K562 (cell line): ENCODE data around the gene NLRP10. TPM values are rescaled to one million over a fixed set of nuclear protein-coding genes. Genes with fewer than 3 reads are reported as not detected.

ENCODE experiments used
- ADNP ChIP-seq: fragments of 200-800 bp; sonication (Bioruptor generic); IDR thresholded peaks from 2 replicates; pipeline ENCODE4 v1.6.1; 2016; ENCODE audit warnings: missing genetic modification characterization, missing compliant biosample characterization
- FOXK2 ChIP-seq, 2 experiments: fragments of 450-650 bp; IDR thresholded peaks in 1 of 2; conservative IDR thresholded peaks in 1 of 2; 2 replicates each; pipeline ENCODE4 v1.6.1; 2016; ENCODE audit warnings: low read depth in 2 of 2, mild to moderate bottlenecking in 1 of 2
- MCM2 ChIP-seq: fragments of 450-650 bp; IDR thresholded peaks from 2 replicates; pipeline ENCODE4 v1.6.1; 2017; ENCODE audit warnings: low read depth, mild to moderate bottlenecking
- ZNF3 ChIP-seq: fragments of 250-450 bp; sonication (Bioruptor Pico); IDR thresholded peaks from 2 replicates; pipeline ENCODE4 v1.5.0; 2021; ENCODE audit warnings: mild to moderate bottlenecking, moderate library complexity
- ZNF316 ChIP-seq: fragments of 450-650 bp; IDR thresholded peaks from 2 replicates; pipeline ENCODE4 v1.6.1; 2016
- polyA plus RNA-seq, 8 experiments: library from polyadenylated mRNA; depleted of rRNA in 4 of 8; stranded (reverse) in 5 of 8; unstranded in 3 of 8; fragments of >200 nt; fragmentation: Nextera tagmentation in 2 of 8; fragmentation: Illumina TruSeq in 1 of 8; extraction: Ambion mirVana in 2 of 8; extraction: Trizol in 1 of 8; gene quantifications; 2 replicates each; pipeline versions ENCODE4 v1.2.1 to v1.2.3, GENCODE V29; 2011 to 2014; ENCODE audit warnings: inconsistent platforms in 1 of 8, missing spikeins in 1 of 8
- total RNA-seq, 7 experiments: library from RNA; depleted of rRNA in 6 of 7; stranded (reverse); fragments of >200 nt in 6 of 7; fragmentation: Illumina TruSeq in 2 of 7; extraction: Trizol in 2 of 7; gene quantifications; 2 replicates each; pipeline versions ENCODE4 v1.2.1 to v1.2.3, GENCODE V29; 2011 to 2021; ENCODE audit warnings: low replicate concordance in 1 of 7
- TF ChIP-seq, protein P1 (sequence below): fragments of 200-600 bp; sonication (generic); IDR thresholded peaks from one replicate; pipeline ENCODE4 v1.6.1; 2012; ENCODE audit warnings: mild to moderate bottlenecking, low read depth, low read length, inconsistent platforms
- TF ChIP-seq, protein P2 (sequence below): sonication (generic); formaldehyde crosslinking; IDR thresholded peaks from 2 replicates; pipeline ENCODE4 v1.9.0; 2022; ENCODE audit warnings: mild to moderate bottlenecking, missing genetic modification reagents

Gene NLRP10
- total and polyA plus RNA-seq, 9 of the 15 experiments (the other 6 are each of a cell fraction or from before 2014, with no cell fraction given), result 0.04 to 0.14 (median 0.09) TPM; not detected in 6

DNA sequence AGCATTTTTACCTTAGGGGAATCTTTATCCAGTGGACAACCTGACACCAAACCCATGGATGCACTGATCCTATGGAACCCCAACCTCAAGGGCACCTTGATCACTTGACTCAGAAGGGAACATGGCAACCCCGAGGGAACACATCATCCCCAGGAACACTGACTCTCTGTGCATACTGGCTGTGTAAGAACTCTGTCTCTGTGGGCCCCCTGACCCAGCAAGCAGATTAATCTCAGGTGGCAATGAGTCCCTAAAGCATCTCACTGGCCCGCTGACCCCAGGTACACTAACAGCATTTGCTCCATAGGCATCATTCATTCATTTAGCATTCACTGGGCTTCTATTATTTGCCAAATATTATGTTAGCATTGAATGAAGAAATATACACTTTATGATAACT, 38.8 kb upstream of the NLRP10 start (continued):
- TF ChIP-seq, protein P1, sequence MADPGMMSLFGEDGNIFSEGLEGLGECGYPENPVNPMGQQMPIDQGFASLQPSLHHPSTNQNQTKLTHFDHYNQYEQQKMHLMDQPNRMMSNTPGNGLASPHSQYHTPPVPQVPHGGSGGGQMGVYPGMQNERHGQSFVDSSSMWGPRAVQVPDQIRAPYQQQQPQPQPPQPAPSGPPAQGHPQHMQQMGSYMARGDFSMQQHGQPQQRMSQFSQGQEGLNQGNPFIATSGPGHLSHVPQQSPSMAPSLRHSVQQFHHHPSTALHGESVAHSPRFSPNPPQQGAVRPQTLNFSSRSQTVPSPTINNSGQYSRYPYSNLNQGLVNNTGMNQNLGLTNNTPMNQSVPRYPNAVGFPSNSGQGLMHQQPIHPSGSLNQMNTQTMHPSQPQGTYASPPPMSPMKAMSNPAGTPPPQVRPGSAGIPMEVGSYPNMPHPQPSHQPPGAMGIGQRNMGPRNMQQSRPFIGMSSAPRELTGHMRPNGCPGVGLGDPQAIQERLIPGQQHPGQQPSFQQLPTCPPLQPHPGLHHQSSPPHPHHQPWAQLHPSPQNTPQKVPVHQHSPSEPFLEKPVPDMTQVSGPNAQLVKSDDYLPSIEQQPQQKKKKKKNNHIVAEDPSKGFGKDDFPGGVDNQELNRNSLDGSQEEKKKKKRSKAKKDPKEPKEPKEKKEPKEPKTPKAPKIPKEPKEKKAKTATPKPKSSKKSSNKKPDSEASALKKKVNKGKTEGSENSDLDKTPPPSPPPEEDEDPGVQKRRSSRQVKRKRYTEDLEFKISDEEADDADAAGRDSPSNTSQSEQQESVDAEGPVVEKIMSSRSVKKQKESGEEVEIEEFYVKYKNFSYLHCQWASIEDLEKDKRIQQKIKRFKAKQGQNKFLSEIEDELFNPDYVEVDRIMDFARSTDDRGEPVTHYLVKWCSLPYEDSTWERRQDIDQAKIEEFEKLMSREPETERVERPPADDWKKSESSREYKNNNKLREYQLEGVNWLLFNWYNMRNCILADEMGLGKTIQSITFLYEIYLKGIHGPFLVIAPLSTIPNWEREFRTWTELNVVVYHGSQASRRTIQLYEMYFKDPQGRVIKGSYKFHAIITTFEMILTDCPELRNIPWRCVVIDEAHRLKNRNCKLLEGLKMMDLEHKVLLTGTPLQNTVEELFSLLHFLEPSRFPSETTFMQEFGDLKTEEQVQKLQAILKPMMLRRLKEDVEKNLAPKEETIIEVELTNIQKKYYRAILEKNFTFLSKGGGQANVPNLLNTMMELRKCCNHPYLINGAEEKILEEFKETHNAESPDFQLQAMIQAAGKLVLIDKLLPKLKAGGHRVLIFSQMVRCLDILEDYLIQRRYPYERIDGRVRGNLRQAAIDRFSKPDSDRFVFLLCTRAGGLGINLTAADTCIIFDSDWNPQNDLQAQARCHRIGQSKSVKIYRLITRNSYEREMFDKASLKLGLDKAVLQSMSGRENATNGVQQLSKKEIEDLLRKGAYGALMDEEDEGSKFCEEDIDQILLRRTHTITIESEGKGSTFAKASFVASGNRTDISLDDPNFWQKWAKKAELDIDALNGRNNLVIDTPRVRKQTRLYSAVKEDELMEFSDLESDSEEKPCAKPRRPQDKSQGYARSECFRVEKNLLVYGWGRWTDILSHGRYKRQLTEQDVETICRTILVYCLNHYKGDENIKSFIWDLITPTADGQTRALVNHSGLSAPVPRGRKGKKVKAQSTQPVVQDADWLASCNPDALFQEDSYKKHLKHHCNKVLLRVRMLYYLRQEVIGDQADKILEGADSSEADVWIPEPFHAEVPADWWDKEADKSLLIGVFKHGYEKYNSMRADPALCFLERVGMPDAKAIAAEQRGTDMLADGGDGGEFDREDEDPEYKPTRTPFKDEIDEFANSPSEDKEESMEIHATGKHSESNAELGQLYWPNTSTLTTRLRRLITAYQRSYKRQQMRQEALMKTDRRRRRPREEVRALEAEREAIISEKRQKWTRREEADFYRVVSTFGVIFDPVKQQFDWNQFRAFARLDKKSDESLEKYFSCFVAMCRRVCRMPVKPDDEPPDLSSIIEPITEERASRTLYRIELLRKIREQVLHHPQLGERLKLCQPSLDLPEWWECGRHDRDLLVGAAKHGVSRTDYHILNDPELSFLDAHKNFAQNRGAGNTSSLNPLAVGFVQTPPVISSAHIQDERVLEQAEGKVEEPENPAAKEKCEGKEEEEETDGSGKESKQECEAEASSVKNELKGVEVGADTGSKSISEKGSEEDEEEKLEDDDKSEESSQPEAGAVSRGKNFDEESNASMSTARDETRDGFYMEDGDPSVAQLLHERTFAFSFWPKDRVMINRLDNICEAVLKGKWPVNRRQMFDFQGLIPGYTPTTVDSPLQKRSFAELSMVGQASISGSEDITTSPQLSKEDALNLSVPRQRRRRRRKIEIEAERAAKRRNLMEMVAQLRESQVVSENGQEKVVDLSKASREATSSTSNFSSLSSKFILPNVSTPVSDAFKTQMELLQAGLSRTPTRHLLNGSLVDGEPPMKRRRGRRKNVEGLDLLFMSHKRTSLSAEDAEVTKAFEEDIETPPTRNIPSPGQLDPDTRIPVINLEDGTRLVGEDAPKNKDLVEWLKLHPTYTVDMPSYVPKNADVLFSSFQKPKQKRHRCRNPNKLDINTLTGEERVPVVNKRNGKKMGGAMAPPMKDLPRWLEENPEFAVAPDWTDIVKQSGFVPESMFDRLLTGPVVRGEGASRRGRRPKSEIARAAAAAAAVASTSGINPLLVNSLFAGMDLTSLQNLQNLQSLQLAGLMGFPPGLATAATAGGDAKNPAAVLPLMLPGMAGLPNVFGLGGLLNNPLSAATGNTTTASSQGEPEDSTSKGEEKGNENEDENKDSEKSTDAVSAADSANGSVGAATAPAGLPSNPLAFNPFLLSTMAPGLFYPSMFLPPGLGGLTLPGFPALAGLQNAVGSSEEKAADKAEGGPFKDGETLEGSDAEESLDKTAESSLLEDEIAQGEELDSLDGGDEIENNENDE, result no peak
- TF ChIP-seq ZNF3 (CRISPR knock-in tag), result no peak
- no peak for TF ChIP-seq MCM2
- TF ChIP-seq, protein P2, sequence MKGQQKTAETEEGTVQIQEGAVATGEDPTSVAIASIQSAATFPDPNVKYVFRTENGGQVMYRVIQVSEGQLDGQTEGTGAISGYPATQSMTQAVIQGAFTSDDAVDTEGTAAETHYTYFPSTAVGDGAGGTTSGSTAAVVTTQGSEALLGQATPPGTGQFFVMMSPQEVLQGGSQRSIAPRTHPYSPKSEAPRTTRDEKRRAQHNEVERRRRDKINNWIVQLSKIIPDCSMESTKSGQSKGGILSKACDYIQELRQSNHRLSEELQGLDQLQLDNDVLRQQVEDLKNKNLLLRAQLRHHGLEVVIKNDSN, result no peak
- TF ChIP-seq ZNF316, result no peak
- no peak for TF ChIP-seq FOXK2 (conservative IDR thresholded peaks at IDR 0.05 in 1 of 2, IDR thresholded peaks at IDR 0.05 in 1 of 2; ENCODE audit: low read depth in 2 of 2)
- no peak for TF ChIP-seq ADNP (tag)
